Prostate gland (tissue), 2 donors: Measurements from ENCODE around the gene ZBTB16.

ENCODE experiments used
- CTCF ChIP-seq, 4 experiments: fragments of 200-600 bp in 2 of 4; fragments of 450-650 bp in 2 of 4; sonication (generic) in 2 of 4; IDR thresholded peaks; 1 replicate in 3 of 4; 2 replicates in 1 of 4; pipeline ENCODE4 v1.5.1; 2016 to 2019; ENCODE audit warnings: antibody characterized with exemption in 4 of 4, mild to moderate bottlenecking in 2 of 4, moderate library complexity in 2 of 4
- POLR2AphosphoS5 ChIP-seq: sonication (generic); formaldehyde crosslinking; IDR thresholded peaks from one replicate; pipeline ENCODE4 v1.6.1; 2017; ENCODE audit warnings: antibody characterized with exemption

DNA sequence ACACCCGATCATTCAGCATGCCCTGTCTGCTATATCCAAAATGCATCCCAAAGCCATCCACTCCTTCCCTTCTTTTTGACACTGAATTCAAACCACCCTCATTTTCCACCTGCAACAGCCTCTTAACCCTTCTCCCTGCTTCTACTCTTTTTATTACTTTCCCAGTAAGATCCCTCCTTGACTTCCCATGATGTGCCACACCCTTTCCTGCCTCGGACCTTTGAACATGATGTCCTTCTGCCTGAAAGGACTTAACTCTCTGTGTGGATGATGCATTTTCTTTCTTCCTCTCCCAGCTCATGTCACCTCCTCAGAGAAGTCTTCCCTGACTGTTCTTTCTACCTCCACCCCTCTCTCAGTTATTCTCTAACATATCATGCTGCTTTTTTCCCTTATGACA, 48.1 kb upstream of the ZBTB16 start:
- TF ChIP-seq CTCF (IDR thresholded peaks at IDR 0.05): no peak
- TF ChIP-seq POLR2AphosphoS5: no peak
